ENCODE data around the gene TTC8. TPM values are rescaled to one million over a fixed set of nuclear protein-coding genes. Genes with fewer than 3 reads are reported as not detected.

TTC8 gene
- total RNA-seq, 1 experiment from 2014 or later: 9.2 TPM

DNA sequence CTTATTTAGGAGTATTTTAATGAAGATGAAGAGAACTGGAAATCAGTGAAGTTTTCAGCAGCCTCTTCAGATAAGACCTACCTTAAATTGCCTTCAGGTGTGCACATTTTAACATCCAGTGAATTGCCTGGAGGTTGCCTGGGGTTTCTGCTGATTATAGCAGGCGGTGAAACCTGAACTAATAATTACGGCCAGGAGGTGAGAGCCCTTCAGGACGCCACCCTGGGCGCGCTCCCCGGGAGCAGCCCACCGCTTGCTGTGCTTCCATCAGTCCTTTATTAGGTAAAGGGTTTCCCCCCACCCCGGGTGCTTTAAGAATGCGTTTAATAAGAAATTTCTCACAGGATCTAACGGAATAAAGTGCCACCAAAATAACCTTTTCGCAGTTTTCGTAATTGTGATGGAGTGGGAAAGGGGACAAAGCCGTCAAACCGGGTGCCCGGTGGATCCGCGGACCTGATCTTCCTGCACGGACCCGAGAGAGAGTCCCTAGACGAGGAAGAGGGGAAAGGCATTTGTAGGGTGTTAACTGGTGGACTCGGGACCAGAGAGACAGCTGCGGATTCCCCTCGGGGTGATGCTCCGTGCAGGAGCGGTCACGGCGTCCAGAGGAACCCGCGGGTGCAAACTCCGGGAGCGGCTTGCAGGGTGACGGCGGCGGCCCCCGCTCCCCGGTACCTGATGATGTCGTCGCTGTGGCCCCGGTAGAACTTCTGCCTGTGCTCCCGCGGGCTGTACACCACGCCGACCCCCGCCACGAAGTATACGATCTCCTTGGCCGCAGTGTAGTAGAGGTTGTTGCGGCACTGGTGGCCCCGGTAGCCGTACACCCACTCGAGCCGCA lies 32.6 kb upstream of the TTC8 start:
- H3T11ph ChIP-seq (ENCODE audit: low read length): no peak overlapping the region
- H4K5ac ChIP-seq (ENCODE audit: insufficient read length, low read depth, low read length): no peak overlapping the region
- no peaks in the 10 kb centered on the region for H4K20me1 ChIP-seq (ENCODE audit: control insufficient read depth, insufficient read depth, insufficient read length)
- H3K14ac ChIP-seq (ENCODE audit: insufficient read depth, low read length): no peak overlapping the region; the same call in 1 of the 2 replicates
- Mint-ChIP-seq H3K4me1 (peaks cover 4 to 7% of the 10 kb centered on the region in 2 experiments; a peak in 3 of 4 replicates), H3K27ac (no peak overlapping the region), H3K27me3 (ENCODE audit: low read depth) (peaks cover 62% of the 10 kb centered on the region), H3K4me3 (peak overlapping the region; percentile 67 to 88), H3K36me3 (ENCODE audit: insufficient read depth in 1 of 3, low read depth in 3 of 3) (no peaks in the 10 kb centered on the region), H3K9me3 (no peaks in the 10 kb centered on the region)
- H2AK5ac ChIP-seq (ENCODE audit: insufficient read length, low read length): no peak overlapping the region
- H3K23me2 ChIP-seq (ENCODE audit: insufficient read length, low read depth, low read length, poor library complexity, severe bottlenecking): peaks cover 11% of the 10 kb centered on the region
- H3K56ac ChIP-seq (ENCODE audit: insufficient read length, low read depth, low read length): no peak overlapping the region
- TF ChIP-seq, protein P1, sequence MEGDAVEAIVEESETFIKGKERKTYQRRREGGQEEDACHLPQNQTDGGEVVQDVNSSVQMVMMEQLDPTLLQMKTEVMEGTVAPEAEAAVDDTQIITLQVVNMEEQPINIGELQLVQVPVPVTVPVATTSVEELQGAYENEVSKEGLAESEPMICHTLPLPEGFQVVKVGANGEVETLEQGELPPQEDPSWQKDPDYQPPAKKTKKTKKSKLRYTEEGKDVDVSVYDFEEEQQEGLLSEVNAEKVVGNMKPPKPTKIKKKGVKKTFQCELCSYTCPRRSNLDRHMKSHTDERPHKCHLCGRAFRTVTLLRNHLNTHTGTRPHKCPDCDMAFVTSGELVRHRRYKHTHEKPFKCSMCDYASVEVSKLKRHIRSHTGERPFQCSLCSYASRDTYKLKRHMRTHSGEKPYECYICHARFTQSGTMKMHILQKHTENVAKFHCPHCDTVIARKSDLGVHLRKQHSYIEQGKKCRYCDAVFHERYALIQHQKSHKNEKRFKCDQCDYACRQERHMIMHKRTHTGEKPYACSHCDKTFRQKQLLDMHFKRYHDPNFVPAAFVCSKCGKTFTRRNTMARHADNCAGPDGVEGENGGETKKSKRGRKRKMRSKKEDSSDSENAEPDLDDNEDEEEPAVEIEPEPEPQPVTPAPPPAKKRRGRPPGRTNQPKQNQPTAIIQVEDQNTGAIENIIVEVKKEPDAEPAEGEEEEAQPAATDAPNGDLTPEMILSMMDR (conservative IDR thresholded peaks at IDR 0.05): no peak
- peaks cover 18% of the 10 kb centered on the region; the same call in 1 of the 2 replicates for H3K27me3 ChIP-seq (ENCODE audit: insufficient read depth, low read length)
- no CpG with 5 or more reads among the region's 52 CpGs for WGBS (ENCODE audit: extremely low coverage, insufficient read length, low lambda C conversion rate)
- no peak overlapping the region; the same call in 1 of the 2 replicates for H2BK15ac ChIP-seq (ENCODE audit: low read depth, low read length)
- no peak overlapping the region for H3K4ac ChIP-seq (ENCODE audit: low read depth, low read length)
- H3K9ac ChIP-seq (ENCODE audit: extremely low read depth, insufficient read length, low read length): no peak overlapping the region
- H3K27ac ChIP-seq (ENCODE audit: insufficient read length, low read depth, low read length): no peak overlapping the region
- H3K79me2 ChIP-seq (ENCODE audit: insufficient read depth, low read length): no peaks in the 10 kb centered on the region
- H3K4me2 ChIP-seq (ENCODE audit: insufficient read depth, insufficient read length, low read length): peak overlapping the region; percentile 92
- no peaks in the 10 kb centered on the region for H3K4me1 ChIP-seq (ENCODE audit: insufficient read depth, low read length)
- no peak overlapping the region for H2BK120ac ChIP-seq (ENCODE audit: low read depth, low read length, poor library complexity, severe bottlenecking)
- H3K23ac ChIP-seq (ENCODE audit: insufficient read length, low read depth, low read length): no peak overlapping the region
- DNase-seq: peak; percentile 37
- H2AFZ ChIP-seq (ENCODE audit: low read length): no peak overlapping the region
- H2BK5ac ChIP-seq (ENCODE audit: insufficient read length, low read length): no peak overlapping the region
- no peak overlapping the region for H4K8ac ChIP-seq (replicated peaks; ENCODE audit: insufficient read length, low read depth, low read length)
- H3K79me1 ChIP-seq (ENCODE audit: insufficient read depth, low read depth, low read length, poor library complexity, severe bottlenecking): no peaks in the 10 kb centered on the region
- H3K18ac ChIP-seq (ENCODE audit: insufficient read length, low read depth, low read length): no peak overlapping the region
- H4K91ac ChIP-seq (ENCODE audit: insufficient read length, low read depth, low read length): no peak overlapping the region
- H2BK20ac ChIP-seq (ENCODE audit: low read depth, low read length, poor library complexity, severe bottlenecking): no peak overlapping the region
- no peaks in the 10 kb centered on the region for H3K9me3 ChIP-seq (ENCODE audit: control insufficient read depth, low read depth, low read length)
- H2BK12ac ChIP-seq (ENCODE audit: insufficient read length, low read depth, low read length): no peak overlapping the region

Measured in H9 (cell line).